GM23338 (cell line): ENCODE data around the gene MACF1. TPM values are rescaled to one million over a fixed set of nuclear protein-coding genes. Genes with fewer than 3 reads are reported as not detected.
A peak's percentile ranks its signal among the peaks of the same experiment; 100 is the strongest.

ENCODE experiments used
- ATAC-seq: fragments of 200-7000 bp; cut with Tn5 transposase; 3 replicates; pipeline ENCODE4 v1.9.1; 2020
- DNase-seq: peaks from one replicate; pipeline ENCODE4 v3.0.0-alpha.2; 2015; ENCODE audit warnings: low spot score
- H2AFZ ChIP-seq: fragments of 200-600 bp; sonication (generic); 2 replicates; pipeline ENCODE4 v1.8.0; 2016; ENCODE audit warnings: antibody characterized with exemption, mild to moderate bottlenecking, moderate library complexity
- H3F3A ChIP-seq: fragments of 200-600 bp; sonication (generic); replicated peaks from 2 replicates; pipeline ENCODE4 v1.8.0; 2017; ENCODE audit warnings: antibody characterized with exemption, mixed run types, low read depth
- H3K27ac ChIP-seq: fragments of 200-600 bp; sonication (generic); 2 replicates; pipeline ENCODE4 v1.6.1; 2016; ENCODE audit warnings: low read depth
- H3K27me3 ChIP-seq: fragments of 200-600 bp; sonication (generic); 2 replicates; pipeline ENCODE4 v1.8.0; 2016; ENCODE audit warnings: mild to moderate bottlenecking, mixed run types, moderate library complexity; ENCODE audit not compliant: insufficient read depth
- H3K36me3 ChIP-seq: fragments of 200-600 bp; sonication (generic); 2 replicates; pipeline ENCODE4 v1.8.0; 2016; ENCODE audit warnings: mild to moderate bottlenecking; ENCODE audit not compliant: insufficient read depth
- H3K4me1 ChIP-seq: fragments of 200-600 bp; sonication (generic); 2 replicates; pipeline ENCODE4 v1.8.0; 2016; ENCODE audit warnings: mild to moderate bottlenecking, moderate library complexity; ENCODE audit not compliant: insufficient read depth
- H3K4me2 ChIP-seq: fragments of 200-600 bp; sonication (generic); 2 replicates; pipeline ENCODE4 v1.7.1; 2017; ENCODE audit warnings: mixed run types
- H3K4me3 ChIP-seq: fragments of 200-600 bp; sonication (generic); 2 replicates; pipeline ENCODE4 v1.6.1; 2016; ENCODE audit warnings: mixed run types
- H3K79me2 ChIP-seq: fragments of 200-600 bp; sonication (generic); replicated peaks from 2 replicates; pipeline ENCODE4 v1.8.0; 2017; ENCODE audit warnings: mild to moderate bottlenecking; ENCODE audit not compliant: insufficient read depth
- H3K9me2 ChIP-seq: fragments of 200-600 bp; sonication (generic); 2 replicates; pipeline ENCODE4 v1.8.0; 2017; ENCODE audit not compliant: insufficient read depth
- H4K20me1 ChIP-seq: fragments of 200-600 bp; sonication (generic); replicated peaks from 2 replicates; pipeline ENCODE4 v1.8.0; 2017; ENCODE audit warnings: mild to moderate bottlenecking; ENCODE audit not compliant: insufficient read depth
- H3K27ac Mint-ChIP-seq: 2 replicates; pipeline ENCODE4 v1.8.0; 2020; ENCODE audit warnings: inconsistent platforms, mild to moderate bottlenecking, moderate library complexity, mixed read lengths
- H3K27me3 Mint-ChIP-seq: 3 replicates; pipeline ENCODE4 v1.8.0; 2022; ENCODE audit warnings: low read depth, mild to moderate bottlenecking, moderate library complexity, mixed read lengths, inconsistent platforms; ENCODE audit not compliant: insufficient read depth, poor library complexity
- H3K36me3 Mint-ChIP-seq: 3 replicates; pipeline ENCODE4 v1.8.0; 2021; ENCODE audit warnings: low read depth, mild to moderate bottlenecking, inconsistent platforms, moderate library complexity, mixed read lengths
- H3K4me1 Mint-ChIP-seq: 3 replicates; pipeline ENCODE4 v1.8.0; 2020; ENCODE audit warnings: mild to moderate bottlenecking, inconsistent platforms, mixed read lengths
- H3K4me3 Mint-ChIP-seq: 3 replicates; pipeline ENCODE4 v1.8.0; 2021; ENCODE audit warnings: moderate library complexity, mild to moderate bottlenecking, inconsistent platforms, mixed read lengths
- H3K9me3 Mint-ChIP-seq: 3 replicates; pipeline ENCODE4 v1.8.0; 2020; ENCODE audit warnings: moderate library complexity, mild to moderate bottlenecking, inconsistent platforms, mixed read lengths
- CREB1 ChIP-seq: fragments of 250-450 bp; sonication (Bioruptor Pico); IDR thresholded peaks from 2 replicates; pipeline ENCODE4 v1.5.0; 2020; ENCODE audit warnings: low read depth, mild to moderate bottlenecking, moderate library complexity
- EZH2 ChIP-seq: fragments of 200-600 bp; sonication (generic); IDR thresholded peaks from one replicate; pipeline ENCODE4 v1.8.0; 2017; ENCODE audit warnings: antibody characterized with exemption, mild to moderate bottlenecking, low read depth; ENCODE audit not compliant: unreplicated experiment
- EZH2phosphoT487 ChIP-seq: fragments of 200-600 bp; sonication (generic); IDR thresholded peaks from one replicate; pipeline ENCODE4 v1.8.1; 2018; ENCODE audit warnings: antibody characterized with exemption; ENCODE audit not compliant: unreplicated experiment
- JUNB ChIP-seq: IDR thresholded peaks from one replicate; pipeline ENCODE4 v1.6.1; 2016; ENCODE audit warnings: antibody characterized with exemption; ENCODE audit not compliant: unreplicated experiment
- NANOG ChIP-seq: IDR thresholded peaks from 2 replicates; pipeline ENCODE4 v1.6.1; 2016; ENCODE audit warnings: antibody characterized with exemption, borderline replicate concordance
- POLR2AphosphoS5 ChIP-seq: IDR thresholded peaks from 2 replicates; pipeline ENCODE4 v1.6.1; 2016; ENCODE audit warnings: antibody characterized with exemption, low read depth
- STAT1 ChIP-seq: IDR thresholded peaks from one replicate; pipeline ENCODE4 v1.6.1; 2016; ENCODE audit warnings: antibody characterized with exemption; ENCODE audit not compliant: unreplicated experiment
- ZNF114 ChIP-seq: fragments of 250-450 bp; sonication (Bioruptor Pico); IDR thresholded peaks from 2 replicates; pipeline ENCODE4 v1.5.0; 2020; ENCODE audit warnings: mild to moderate bottlenecking, moderate library complexity
- ZNF331 ChIP-seq: fragments of 250-450 bp; sonication (Bioruptor Pico); IDR thresholded peaks from 2 replicates; pipeline ENCODE4 v1.5.0; 2020; ENCODE audit warnings: low read depth, mild to moderate bottlenecking, moderate library complexity
- polyA plus RNA-seq: library from polyadenylated mRNA; unstranded; fragments of >200 nt; fragmentation: Nextera tagmentation; extraction: Ambion mirVana; gene quantifications from 2 replicates; pipeline ENCODE4 v1.2.1, GENCODE V29; 2016
- total RNA-seq: library from RNA; depleted of rRNA; stranded (reverse); fragments of >200 nt; shearing (Covaris generic); gene quantifications from 2 replicates; pipeline ENCODE4 v1.2.3, GENCODE V29; 2014
- TF ChIP-seq, protein P1 (sequence below): IDR thresholded peaks from 2 replicates; pipeline ENCODE4 v1.6.1; 2016; ENCODE audit warnings: antibody characterized with exemption
- TF ChIP-seq, protein P2 (sequence below): IDR thresholded peaks from one replicate; pipeline ENCODE4 v1.6.1; 2018; ENCODE audit warnings: antibody characterized with exemption; ENCODE audit not compliant: unreplicated experiment
- TF ChIP-seq, protein P3 (sequence below), 2 experiments: fragments of 200-600 bp in 1 of 2; sonication (generic) in 1 of 2; conservative IDR thresholded peaks; 2 replicates each; pipeline versions ENCODE4 v1.5.1 to v1.6.1; 2016 to 2017; ENCODE audit warnings: antibody characterized with exemption in 2 of 2, low read depth in 2 of 2, mild to moderate bottlenecking in 2 of 2, moderate library complexity in 1 of 2
- TF ChIP-seq, protein P4 (sequence below): fragments of 250-450 bp; sonication (Bioruptor Pico); IDR thresholded peaks from 2 replicates; pipeline ENCODE4 v1.5.0; 2020; ENCODE audit warnings: mild to moderate bottlenecking, moderate library complexity

Gene MACF1
- total and polyA plus RNA-seq, 2 experiments from 2014 or later: 104 to 399 TPM

DNA sequence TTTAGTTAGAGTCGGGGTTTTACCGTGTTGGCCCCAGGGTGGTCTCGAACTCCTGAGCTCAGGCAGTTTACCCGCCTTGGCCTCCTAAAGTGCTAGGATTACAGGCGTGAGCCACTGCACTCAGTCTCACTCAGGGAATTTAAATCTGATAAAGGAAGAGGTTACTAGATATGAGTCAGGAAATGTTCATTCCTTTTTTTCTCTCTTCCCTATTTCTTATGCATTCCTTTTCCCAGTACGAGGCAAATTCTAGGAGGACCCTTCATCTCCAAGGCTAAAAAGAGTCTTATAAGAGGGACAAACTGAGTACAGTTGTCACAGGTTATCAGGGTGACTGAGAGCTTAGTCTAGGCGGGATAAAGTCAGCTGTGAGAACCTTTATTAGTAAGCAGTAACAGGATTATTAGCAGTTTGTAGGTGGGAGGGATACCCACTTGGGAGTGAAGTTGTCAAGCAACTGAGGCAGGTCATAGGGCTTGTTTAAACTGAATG lies 9.1 kb downstream of the MACF1 start:
- ATAC-seq (peak; percentile 10; the same call in 1 of the 3 replicates), DNase-seq (no peak)
- no peak overlapping the region; the same call in 2 of the 3 replicates for H3K4me3 Mint-ChIP-seq
- Histone ChIP-seq H3K4me1 (peaks cover 28% of the 10 kb centered on the region), H3K27ac (peak overlapping the region; percentile 67), H3F3A (no peaks in the 10 kb centered on the region), H3K4me2 (peak overlapping the region; percentile 38), H3K4me3 (no peak overlapping the region), H4K20me1 (peaks cover 13% of the 10 kb centered on the region), H3K27me3 (no peaks in the 10 kb centered on the region), H3K36me3 (no peaks in the 10 kb centered on the region), H2AFZ (no peak overlapping the region), H3K9me2 (no peaks in the 10 kb centered on the region), H3K79me2 (peaks cover 99% of the 10 kb centered on the region)
- peaks cover 7% of the 10 kb centered on the region for H3K27me3 Mint-ChIP-seq
- H3K9me3 Mint-ChIP-seq: no peaks in the 10 kb centered on the region
- peak overlapping the region; percentile 52 for H3K27ac Mint-ChIP-seq
- H3K36me3 Mint-ChIP-seq: no peaks in the 10 kb centered on the region
- no peak for TF ChIP-seq NANOG
- TF ChIP-seq JUNB: no peak
- no peak for TF ChIP-seq STAT1
- TF ChIP-seq, protein P1, sequence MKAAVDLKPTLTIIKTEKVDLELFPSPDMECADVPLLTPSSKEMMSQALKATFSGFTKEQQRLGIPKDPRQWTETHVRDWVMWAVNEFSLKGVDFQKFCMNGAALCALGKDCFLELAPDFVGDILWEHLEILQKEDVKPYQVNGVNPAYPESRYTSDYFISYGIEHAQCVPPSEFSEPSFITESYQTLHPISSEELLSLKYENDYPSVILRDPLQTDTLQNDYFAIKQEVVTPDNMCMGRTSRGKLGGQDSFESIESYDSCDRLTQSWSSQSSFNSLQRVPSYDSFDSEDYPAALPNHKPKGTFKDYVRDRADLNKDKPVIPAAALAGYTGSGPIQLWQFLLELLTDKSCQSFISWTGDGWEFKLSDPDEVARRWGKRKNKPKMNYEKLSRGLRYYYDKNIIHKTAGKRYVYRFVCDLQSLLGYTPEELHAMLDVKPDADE: no peak
- TF ChIP-seq, protein P2, sequence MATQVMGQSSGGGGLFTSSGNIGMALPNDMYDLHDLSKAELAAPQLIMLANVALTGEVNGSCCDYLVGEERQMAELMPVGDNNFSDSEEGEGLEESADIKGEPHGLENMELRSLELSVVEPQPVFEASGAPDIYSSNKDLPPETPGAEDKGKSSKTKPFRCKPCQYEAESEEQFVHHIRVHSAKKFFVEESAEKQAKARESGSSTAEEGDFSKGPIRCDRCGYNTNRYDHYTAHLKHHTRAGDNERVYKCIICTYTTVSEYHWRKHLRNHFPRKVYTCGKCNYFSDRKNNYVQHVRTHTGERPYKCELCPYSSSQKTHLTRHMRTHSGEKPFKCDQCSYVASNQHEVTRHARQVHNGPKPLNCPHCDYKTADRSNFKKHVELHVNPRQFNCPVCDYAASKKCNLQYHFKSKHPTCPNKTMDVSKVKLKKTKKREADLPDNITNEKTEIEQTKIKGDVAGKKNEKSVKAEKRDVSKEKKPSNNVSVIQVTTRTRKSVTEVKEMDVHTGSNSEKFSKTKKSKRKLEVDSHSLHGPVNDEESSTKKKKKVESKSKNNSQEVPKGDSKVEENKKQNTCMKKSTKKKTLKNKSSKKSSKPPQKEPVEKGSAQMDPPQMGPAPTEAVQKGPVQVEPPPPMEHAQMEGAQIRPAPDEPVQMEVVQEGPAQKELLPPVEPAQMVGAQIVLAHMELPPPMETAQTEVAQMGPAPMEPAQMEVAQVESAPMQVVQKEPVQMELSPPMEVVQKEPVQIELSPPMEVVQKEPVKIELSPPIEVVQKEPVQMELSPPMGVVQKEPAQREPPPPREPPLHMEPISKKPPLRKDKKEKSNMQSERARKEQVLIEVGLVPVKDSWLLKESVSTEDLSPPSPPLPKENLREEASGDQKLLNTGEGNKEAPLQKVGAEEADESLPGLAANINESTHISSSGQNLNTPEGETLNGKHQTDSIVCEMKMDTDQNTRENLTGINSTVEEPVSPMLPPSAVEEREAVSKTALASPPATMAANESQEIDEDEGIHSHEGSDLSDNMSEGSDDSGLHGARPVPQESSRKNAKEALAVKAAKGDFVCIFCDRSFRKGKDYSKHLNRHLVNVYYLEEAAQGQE: no peak
- TF ChIP-seq ZNF331: no peak
- no peak for TF ChIP-seq CREB1 (CRISPR knock-in tag)
- TF ChIP-seq, protein P3, sequence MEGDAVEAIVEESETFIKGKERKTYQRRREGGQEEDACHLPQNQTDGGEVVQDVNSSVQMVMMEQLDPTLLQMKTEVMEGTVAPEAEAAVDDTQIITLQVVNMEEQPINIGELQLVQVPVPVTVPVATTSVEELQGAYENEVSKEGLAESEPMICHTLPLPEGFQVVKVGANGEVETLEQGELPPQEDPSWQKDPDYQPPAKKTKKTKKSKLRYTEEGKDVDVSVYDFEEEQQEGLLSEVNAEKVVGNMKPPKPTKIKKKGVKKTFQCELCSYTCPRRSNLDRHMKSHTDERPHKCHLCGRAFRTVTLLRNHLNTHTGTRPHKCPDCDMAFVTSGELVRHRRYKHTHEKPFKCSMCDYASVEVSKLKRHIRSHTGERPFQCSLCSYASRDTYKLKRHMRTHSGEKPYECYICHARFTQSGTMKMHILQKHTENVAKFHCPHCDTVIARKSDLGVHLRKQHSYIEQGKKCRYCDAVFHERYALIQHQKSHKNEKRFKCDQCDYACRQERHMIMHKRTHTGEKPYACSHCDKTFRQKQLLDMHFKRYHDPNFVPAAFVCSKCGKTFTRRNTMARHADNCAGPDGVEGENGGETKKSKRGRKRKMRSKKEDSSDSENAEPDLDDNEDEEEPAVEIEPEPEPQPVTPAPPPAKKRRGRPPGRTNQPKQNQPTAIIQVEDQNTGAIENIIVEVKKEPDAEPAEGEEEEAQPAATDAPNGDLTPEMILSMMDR (conservative IDR thresholded peaks at IDR 0.05; ENCODE audit: low read depth in 2 of 2): no peak
- no peak for TF ChIP-seq EZH2phosphoT487
- no peak for TF ChIP-seq POLR2AphosphoS5
- TF ChIP-seq EZH2: no peak
- TF ChIP-seq ZNF114: no peak
- TF ChIP-seq, protein P4, sequence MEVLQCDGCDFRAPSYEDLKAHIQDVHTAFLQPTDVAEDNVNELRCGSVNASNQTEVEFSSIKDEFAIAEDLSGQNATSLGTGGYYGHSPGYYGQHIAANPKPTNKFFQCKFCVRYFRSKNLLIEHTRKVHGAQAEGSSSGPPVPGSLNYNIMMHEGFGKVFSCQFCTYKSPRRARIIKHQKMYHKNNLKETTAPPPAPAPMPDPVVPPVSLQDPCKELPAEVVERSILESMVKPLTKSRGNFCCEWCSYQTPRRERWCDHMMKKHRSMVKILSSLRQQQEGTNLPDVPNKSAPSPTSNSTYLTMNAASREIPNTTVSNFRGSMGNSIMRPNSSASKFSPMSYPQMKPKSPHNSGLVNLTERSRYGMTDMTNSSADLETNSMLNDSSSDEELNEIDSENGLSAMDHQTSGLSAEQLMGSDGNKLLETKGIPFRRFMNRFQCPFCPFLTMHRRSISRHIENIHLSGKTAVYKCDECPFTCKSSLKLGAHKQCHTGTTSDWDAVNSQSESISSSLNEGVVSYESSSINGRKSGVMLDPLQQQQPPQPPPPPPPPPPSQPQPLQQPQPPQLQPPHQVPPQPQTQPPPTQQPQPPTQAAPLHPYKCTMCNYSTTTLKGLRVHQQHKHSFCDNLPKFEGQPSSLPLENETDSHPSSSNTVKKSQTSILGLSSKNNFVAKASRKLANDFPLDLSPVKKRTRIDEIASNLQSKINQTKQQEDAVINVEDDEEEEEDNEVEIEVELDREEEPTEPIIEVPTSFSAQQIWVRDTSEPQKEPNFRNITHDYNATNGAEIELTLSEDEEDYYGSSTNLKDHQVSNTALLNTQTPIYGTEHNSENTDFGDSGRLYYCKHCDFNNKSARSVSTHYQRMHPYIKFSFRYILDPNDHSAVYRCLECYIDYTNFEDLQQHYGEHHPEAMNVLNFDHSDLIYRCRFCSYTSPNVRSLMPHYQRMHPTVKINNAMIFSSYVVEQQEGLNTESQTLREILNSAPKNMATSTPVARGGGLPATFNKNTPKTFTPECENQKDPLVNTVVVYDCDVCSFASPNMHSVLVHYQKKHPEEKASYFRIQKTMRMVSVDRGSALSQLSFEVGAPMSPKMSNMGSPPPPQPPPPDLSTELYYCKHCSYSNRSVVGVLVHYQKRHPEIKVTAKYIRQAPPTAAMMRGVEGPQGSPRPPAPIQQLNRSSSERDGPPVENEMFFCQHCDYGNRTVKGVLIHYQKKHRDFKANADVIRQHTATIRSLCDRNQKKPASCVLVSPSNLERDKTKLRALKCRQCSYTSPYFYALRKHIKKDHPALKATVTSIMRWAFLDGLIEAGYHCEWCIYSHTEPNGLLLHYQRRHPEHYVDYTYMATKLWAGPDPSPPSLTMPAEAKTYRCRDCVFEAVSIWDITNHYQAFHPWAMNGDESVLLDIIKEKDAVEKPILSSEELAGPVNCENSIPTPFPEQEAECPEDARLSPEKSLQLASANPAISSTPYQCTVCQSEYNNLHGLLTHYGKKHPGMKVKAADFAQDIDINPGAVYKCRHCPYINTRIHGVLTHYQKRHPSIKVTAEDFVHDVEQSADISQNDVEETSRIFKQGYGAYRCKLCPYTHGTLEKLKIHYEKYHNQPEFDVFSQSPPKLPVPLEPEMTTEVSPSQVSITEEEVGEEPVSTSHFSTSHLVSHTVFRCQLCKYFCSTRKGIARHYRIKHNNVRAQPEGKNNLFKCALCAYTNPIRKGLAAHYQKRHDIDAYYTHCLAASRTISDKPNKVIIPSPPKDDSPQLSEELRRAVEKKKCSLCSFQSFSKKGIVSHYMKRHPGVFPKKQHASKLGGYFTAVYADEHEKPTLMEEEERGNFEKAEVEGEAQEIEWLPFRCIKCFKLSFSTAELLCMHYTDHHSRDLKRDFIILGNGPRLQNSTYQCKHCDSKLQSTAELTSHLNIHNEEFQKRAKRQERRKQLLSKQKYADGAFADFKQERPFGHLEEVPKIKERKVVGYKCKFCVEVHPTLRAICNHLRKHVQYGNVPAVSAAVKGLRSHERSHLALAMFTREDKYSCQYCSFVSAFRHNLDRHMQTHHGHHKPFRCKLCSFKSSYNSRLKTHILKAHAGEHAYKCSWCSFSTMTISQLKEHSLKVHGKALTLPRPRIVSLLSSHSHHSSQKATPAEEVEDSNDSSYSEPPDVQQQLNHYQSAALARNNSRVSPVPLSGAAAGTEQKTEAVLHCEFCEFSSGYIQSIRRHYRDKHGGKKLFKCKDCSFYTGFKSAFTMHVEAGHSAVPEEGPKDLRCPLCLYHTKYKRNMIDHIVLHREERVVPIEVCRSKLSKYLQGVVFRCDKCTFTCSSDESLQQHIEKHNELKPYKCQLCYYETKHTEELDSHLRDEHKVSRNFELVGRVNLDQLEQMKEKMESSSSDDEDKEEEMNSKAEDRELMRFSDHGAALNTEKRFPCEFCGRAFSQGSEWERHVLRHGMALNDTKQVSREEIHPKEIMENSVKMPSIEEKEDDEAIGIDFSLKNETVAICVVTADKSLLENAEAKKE (CRISPR knock-in tag): no peak
- H3K4me1 Mint-ChIP-seq: peaks cover 38% of the 10 kb centered on the region
